Measurements from ENCODE around the gene TMEM94.

DNA sequence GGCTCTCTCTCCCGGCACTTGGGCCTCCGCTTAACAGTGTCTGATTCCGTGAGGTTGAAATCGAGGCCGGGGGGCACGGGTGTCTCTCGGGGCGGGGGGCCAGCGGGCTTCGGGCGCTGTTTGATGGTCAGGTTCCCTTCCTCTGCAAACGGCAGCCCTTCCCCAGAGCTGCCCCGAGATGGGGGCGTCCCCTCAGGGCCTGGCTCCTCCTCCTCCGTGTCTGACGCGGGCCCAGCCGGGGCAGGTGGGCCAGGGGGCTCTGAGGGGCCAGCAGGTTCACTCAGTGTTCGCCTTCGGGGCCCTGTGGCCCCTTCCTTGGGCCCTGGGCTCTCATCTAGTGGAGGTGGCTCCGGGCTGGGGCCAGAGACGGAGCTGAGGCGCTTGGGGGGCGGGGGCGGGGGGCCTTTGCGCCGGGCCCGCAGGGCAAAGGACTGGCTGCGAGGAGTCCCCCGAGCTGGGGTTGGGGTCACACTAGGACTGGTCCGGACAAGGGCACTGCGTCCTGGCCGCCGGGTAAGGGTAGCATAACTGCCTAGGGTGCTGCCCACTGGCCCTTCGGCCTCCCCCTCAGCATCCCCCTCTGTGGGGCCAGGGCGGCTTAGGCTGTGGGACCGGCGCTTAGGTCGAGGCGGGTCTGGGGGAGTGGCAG lies 45.8 kb downstream of the TMEM94 start:
- TF ChIP-seq POLR2AphosphoS2 (IDR thresholded peaks at IDR 0.05; ENCODE audit: low read depth, low read length) (no peak), ZNF510 (CRISPR knock-in tag; IDR thresholded peaks at IDR 0.05; ENCODE audit: low read depth) (no peak), TCF7 (IDR thresholded peaks at IDR 0.05; ENCODE audit: low read depth) (no peak), POLR2G (IDR thresholded peaks at IDR 0.05; ENCODE audit: low read depth, low read length) (no peak), CBFB (CRISPR knock-in tag; IDR thresholded peaks at IDR 0.05) (no peak), ETV6 (CRISPR knock-in tag; conservative IDR thresholded peaks at IDR 0.05) (no peak), CBX5 (CRISPR knock-in tag; IDR thresholded peaks at IDR 0.05; ENCODE audit: borderline replicate concordance) (no peak)
- TF ChIP-seq, protein P1, sequence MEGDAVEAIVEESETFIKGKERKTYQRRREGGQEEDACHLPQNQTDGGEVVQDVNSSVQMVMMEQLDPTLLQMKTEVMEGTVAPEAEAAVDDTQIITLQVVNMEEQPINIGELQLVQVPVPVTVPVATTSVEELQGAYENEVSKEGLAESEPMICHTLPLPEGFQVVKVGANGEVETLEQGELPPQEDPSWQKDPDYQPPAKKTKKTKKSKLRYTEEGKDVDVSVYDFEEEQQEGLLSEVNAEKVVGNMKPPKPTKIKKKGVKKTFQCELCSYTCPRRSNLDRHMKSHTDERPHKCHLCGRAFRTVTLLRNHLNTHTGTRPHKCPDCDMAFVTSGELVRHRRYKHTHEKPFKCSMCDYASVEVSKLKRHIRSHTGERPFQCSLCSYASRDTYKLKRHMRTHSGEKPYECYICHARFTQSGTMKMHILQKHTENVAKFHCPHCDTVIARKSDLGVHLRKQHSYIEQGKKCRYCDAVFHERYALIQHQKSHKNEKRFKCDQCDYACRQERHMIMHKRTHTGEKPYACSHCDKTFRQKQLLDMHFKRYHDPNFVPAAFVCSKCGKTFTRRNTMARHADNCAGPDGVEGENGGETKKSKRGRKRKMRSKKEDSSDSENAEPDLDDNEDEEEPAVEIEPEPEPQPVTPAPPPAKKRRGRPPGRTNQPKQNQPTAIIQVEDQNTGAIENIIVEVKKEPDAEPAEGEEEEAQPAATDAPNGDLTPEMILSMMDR (CRISPR knock-in tag; IDR thresholded peaks at IDR 0.05) = no peak
- TF ChIP-seq, protein P2, sequence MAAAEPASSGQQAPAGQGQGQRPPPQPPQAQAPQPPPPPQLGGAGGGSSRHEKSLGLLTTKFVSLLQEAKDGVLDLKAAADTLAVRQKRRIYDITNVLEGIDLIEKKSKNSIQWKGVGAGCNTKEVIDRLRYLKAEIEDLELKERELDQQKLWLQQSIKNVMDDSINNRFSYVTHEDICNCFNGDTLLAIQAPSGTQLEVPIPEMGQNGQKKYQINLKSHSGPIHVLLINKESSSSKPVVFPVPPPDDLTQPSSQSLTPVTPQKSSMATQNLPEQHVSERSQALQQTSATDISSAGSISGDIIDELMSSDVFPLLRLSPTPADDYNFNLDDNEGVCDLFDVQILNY (CRISPR knock-in tag; conservative IDR thresholded peaks at IDR 0.05) = no peak
- TF ChIP-seq, protein P3, sequence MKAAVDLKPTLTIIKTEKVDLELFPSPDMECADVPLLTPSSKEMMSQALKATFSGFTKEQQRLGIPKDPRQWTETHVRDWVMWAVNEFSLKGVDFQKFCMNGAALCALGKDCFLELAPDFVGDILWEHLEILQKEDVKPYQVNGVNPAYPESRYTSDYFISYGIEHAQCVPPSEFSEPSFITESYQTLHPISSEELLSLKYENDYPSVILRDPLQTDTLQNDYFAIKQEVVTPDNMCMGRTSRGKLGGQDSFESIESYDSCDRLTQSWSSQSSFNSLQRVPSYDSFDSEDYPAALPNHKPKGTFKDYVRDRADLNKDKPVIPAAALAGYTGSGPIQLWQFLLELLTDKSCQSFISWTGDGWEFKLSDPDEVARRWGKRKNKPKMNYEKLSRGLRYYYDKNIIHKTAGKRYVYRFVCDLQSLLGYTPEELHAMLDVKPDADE (CRISPR knock-in tag; IDR thresholded peaks at IDR 0.05) = no peak
- TF ChIP-seq, protein P4, sequence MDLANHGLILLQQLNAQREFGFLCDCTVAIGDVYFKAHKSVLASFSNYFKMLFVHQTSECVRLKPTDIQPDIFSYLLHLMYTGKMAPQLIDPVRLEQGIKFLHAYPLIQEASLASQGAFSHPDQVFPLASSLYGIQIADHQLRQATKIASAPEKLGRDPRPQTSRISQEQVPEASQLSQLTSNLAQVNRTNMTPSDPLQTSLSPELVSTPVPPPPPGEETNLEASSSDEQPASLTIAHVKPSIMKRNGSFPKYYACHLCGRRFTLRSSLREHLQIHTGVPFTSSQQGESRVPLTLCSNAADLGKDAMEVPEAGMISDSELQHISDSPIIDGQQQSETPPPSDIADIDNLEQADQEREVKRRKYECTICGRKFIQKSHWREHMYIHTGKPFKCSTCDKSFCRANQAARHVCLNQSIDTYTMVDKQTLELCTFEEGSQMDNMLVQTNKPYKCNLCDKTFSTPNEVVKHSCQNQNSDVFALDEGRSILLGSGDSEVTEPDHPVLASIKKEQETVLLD (CRISPR knock-in tag; IDR thresholded peaks at IDR 0.05; ENCODE audit: low read depth) = no peak
- TF ChIP-seq, protein P5, sequence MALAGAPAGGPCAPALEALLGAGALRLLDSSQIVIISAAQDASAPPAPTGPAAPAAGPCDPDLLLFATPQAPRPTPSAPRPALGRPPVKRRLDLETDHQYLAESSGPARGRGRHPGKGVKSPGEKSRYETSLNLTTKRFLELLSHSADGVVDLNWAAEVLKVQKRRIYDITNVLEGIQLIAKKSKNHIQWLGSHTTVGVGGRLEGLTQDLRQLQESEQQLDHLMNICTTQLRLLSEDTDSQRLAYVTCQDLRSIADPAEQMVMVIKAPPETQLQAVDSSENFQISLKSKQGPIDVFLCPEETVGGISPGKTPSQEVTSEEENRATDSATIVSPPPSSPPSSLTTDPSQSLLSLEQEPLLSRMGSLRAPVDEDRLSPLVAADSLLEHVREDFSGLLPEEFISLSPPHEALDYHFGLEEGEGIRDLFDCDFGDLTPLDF (CRISPR knock-in tag; IDR thresholded peaks at IDR 0.05) = no peak

Data from HepG2 (cell line).